ENCODE results near the gene ZNF560. TPM values are rescaled to one million over a fixed set of nuclear protein-coding genes. Genes with fewer than 3 reads are reported as not detected.

ZNF560 gene
- total and polyA plus RNA-seq, 9 of the 15 experiments (the other 6 are each of a cell fraction or from before 2014, with no cell fraction given), result 0.04 to 0.18 (median 0.05) TPM; not detected in 3

DNA sequence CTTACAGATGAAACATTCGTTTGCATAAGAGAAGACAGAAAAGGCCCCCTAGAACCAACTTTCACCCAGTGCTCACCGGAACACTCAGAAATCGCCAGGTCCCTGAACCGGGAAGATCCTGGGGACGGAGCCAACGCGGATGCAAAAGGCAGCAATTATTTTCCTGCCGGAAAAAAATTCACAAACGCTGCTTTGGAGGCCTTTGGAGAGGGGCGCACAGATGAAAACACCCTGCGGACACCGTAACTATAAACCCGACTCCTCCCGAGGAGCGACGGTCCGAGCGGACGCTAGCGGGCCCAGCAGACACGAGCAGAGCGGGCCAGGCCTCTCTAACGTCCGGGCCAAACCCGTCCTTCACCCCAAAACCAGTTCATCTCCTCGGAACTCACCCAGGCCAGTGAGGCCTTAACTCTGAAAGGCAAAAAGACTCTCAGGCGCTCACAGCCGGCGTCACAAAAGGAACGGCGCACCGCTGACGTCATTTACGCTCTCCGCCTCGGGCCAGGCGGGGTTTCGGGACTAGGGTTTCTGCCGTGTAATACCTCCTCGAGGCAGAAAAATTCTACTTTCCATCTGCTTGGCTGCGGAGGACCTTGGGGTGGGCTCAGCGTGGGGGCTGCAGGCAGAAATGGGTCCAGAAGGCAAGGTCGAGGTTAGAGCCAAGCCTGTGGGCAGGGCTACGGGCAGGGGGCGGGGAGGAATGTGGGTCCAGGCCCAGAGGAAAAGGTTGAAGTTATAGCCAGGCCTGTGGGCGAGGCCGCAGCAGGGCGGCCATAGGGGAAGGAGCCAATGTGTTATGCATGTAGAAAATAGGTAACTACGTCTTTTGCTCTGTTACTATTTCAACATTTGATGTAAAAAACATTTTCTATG lies 40.0 kb upstream of the ZNF560 start, which contains the start of gene ZNF426 (continued):
- TF ChIP-seq E2F8 (IDR thresholded peaks at IDR 0.05; ENCODE audit: low read depth, partially characterized antibody), result peak; percentile 88
- 0 out of 2 replicates have a peak, but pooled peaks have one; percentile 23 for TF ChIP-seq KAT8 (IDR thresholded peaks at IDR 0.05; ENCODE audit: low read depth)
- TF ChIP-seq CBX1 (IDR thresholded peaks at IDR 0.05; ENCODE audit: low read depth), result peak; percentile 72
- peak; percentile 3 for TF ChIP-seq ZFP36 (IDR thresholded peaks at IDR 0.05; ENCODE audit: low read depth, low read length, partially characterized antibody)
- no peak for TF ChIP-seq PBX2 (CRISPR knock-in tag; IDR thresholded peaks at IDR 0.05; ENCODE audit: low read depth)
- TF ChIP-seq PBX2 (tag; conservative IDR thresholded peaks at IDR 0.05; ENCODE audit: low read depth), result no peak
- 0 out of 2 replicates have a peak, but pooled peaks have one; percentile 28 for TF ChIP-seq NCOA1 (IDR thresholded peaks at IDR 0.05; ENCODE audit: low read depth)
- TF ChIP-seq ELF2 (CRISPR knock-in tag; IDR thresholded peaks at IDR 0.05), result no peak
- peak; percentile 50 to 61; a peak in 1 of 4 replicates for TF ChIP-seq SIN3A (IDR thresholded peaks at IDR 0.05; ENCODE audit: borderline replicate concordance in 2 of 2, control insufficient read depth in 1 of 2, low read depth in 2 of 2, low read length in 2 of 2)
- peak; percentile 75 for TF ChIP-seq TAF1 (IDR thresholded peaks at IDR 0.05; ENCODE audit: control insufficient read depth, extremely low read depth, insufficient read depth, low read length, severe bottlenecking)
- TF ChIP-seq, protein P1, sequence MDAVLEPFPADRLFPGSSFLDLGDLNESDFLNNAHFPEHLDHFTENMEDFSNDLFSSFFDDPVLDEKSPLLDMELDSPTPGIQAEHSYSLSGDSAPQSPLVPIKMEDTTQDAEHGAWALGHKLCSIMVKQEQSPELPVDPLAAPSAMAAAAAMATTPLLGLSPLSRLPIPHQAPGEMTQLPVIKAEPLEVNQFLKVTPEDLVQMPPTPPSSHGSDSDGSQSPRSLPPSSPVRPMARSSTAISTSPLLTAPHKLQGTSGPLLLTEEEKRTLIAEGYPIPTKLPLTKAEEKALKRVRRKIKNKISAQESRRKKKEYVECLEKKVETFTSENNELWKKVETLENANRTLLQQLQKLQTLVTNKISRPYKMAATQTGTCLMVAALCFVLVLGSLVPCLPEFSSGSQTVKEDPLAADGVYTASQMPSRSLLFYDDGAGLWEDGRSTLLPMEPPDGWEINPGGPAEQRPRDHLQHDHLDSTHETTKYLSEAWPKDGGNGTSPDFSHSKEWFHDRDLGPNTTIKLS (IDR thresholded peaks at IDR 0.05; ENCODE audit: borderline replicate concordance, low read depth), result peak; percentile 48; the same call in 1 of the 2 replicates
- peak; percentile 71 for TF ChIP-seq GABPB1 (CRISPR knock-in tag; IDR thresholded peaks at IDR 0.05)
- TF ChIP-seq NFRKB (IDR thresholded peaks at IDR 0.05; ENCODE audit: low read depth), result peak; percentile 88; the same call in 1 of the 2 replicates
- peak; percentile 98 for TF ChIP-seq ATF1 (CRISPR knock-in tag; IDR thresholded peaks at IDR 0.05)
- TF ChIP-seq ATF1 (tag; IDR thresholded peaks at IDR 0.05), result peak; percentile 100
- TF ChIP-seq, protein P2, sequence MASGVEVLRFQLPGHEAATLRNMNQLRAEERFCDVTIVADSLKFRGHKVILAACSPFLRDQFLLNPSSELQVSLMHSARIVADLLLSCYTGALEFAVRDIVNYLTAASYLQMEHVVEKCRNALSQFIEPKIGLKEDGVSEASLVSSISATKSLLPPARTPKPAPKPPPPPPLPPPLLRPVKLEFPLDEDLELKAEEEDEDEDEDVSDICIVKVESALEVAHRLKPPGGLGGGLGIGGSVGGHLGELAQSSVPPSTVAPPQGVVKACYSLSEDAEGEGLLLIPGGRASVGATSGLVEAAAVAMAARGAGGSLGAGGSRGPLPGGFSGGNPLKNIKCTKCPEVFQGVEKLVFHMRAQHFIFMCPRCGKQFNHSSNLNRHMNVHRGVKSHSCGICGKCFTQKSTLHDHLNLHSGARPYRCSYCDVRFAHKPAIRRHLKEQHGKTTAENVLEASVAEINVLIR (CRISPR knock-in tag; IDR thresholded peaks at IDR 0.05), result peak; percentile 98
- TF ChIP-seq MTA3 (IDR thresholded peaks at IDR 0.05; ENCODE audit: borderline replicate concordance), result peak; percentile 54; the same call in 1 of the 2 replicates
- TF ChIP-seq JUND (IDR thresholded peaks at IDR 0.05; ENCODE audit: borderline replicate concordance, low read depth, low read length), result peak; percentile 81
- TF ChIP-seq JUND (tag; IDR thresholded peaks at IDR 0.05; ENCODE audit: borderline replicate concordance, low read depth, low read length), result peak; percentile 71; the same call in 2 of the 3 replicates

Data from K562 (cell line).